Esophagus squamous epithelium (tissue), 5 donors: Measurements from ENCODE around the gene UNC5CL. TPM values are rescaled to one million over a fixed set of nuclear protein-coding genes. Genes with fewer than 3 reads are reported as not detected.

Source experiments
- DNase-seq: peaks from one replicate; lab custom pipeline; 2025; lab: John Stamatoyannopoulos, UW
- H3K27ac ChIP-seq, 4 donors: fragments of 200-600 bp; sonication (generic); one replicate each; pipeline ENCODE4 v1.5.1; 2016 to 2019; ENCODE audit warnings: mild to moderate bottlenecking in 1 of 4
- H3K27me3 ChIP-seq, 4 donors: fragments of 200-600 bp; sonication (generic); 1 replicate in 3 of 4; 2 replicates in 1 of 4; pipeline versions ENCODE4 v1.5.1 to v1.6.0; 2017 to 2021; ENCODE audit warnings: antibody characterized with exemption in 1 of 4
- H3K36me3 ChIP-seq, 3 donors: fragments of 200-600 bp; sonication (generic); one replicate each; pipeline ENCODE4 v1.5.1; 2016 to 2019
- H3K4me1 ChIP-seq, 3 donors: fragments of 200-600 bp; sonication (generic); one replicate each; pipeline ENCODE4 v1.5.1; 2017 to 2019
- H3K4me3 ChIP-seq, 4 donors: fragments of 200-600 bp; sonication (generic); 1 replicate in 3 of 4; 2 replicates in 1 of 4; pipeline ENCODE4 v1.5.1; 2016 to 2019; ENCODE audit warnings: mild to moderate bottlenecking in 2 of 4, moderate library complexity in 1 of 4
- H3K9me3 ChIP-seq, 3 donors: fragments of 200-600 bp; sonication (generic); one replicate each; pipeline ENCODE4 v1.5.1; 2016 to 2019
- POLR2A ChIP-seq, 4 donors: fragments of 450-650 bp; IDR thresholded peaks; one replicate each; pipeline ENCODE4 v1.6.1; 2017; ENCODE audit warnings: antibody characterized with exemption in 4 of 4, mild to moderate bottlenecking in 4 of 4, moderate library complexity in 3 of 4
- WGBS, 2 donors: methylation state at CpG; one replicate each; pipeline ENCODE4 v1.1.5; 2018; 5-methylcytosine and 5-hydroxymethylcytosine counted together
- intact Hi-C: fragments of 100-400 bp; cut with DNase I; formaldehyde crosslinking; loops from one replicate; pipeline ENCODE4 v1.15.0; 2022
- total RNA-seq, 4 donors: library from RNA; depleted of rRNA; stranded (reverse); fragments of >200 nt; gene quantifications; one replicate each; pipeline ENCODE4 v1.1.0, GENCODE V29; 2016
- TF ChIP-seq, protein P1 (sequence below), 6 experiments: fragments of 450-650 bp in 4 of 6; fragments of 200-600 bp in 2 of 6; sonication (generic) in 2 of 6; IDR thresholded peaks; one replicate each; pipeline ENCODE4 v1.5.1; 2016 to 2019; ENCODE audit warnings: antibody characterized with exemption in 6 of 6, mild to moderate bottlenecking in 4 of 6, moderate library complexity in 4 of 6
- donor health status: DM: yes; HTN: yes; CAD: no.

Gene UNC5CL
- total RNA-seq, 4 donors from 2014 or later, result 0.42 to 1.2 (median 0.81) TPM

DNA sequence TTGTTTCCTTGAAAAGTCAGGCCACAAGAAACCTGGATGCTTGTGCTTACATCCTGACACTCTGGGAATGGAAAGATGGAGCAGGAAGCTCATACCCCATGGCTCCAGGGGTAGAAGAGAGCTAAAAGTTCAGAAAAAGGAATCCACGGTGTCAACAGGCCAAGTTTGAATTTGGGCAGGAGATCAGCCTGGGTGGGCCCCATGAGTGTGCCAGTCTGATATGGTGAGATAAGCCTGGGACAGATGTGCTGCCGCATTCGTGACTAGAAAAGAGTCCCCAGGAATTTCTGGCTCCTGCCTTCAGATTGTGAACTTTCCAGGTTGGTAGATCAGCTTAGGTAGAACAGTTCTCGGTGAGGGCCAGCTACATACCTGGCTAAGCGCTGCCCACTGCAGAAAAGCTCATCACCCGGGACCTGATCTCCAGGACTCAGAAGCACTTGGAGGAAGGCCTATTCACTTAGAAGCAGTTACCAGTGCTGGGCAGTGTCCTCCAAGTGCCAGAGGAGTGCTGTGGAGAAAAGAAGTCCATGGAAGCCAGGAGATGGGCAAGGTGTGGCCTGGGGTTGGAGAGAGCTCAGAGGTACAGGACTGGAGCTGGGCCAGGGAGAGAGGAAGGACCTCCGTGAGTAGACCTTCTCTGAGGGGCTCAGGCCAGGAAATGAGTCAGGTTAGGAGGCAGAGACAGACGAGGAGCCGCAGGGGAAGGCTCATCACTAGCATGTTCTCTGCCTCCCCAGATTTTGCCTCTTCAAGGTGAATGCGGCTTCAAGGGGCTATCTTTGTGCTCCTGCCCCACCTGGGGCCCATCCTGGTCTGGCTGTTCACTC lies 3.4 kb upstream of the UNC5CL start, which contains the start of gene TSPO2:
TSS of gene TSPO2 (plus strand) at position 242 of the 830 bp plus-strand sequence. CDS start at position 761, 519 bp downstream.
- Histone ChIP-seq H3K27ac (no peak within 1 kb of the TSS), H3K36me3 (no peaks in the 10 kb centered on the region), H3K4me1 (peaks cover 0 to 24% (median 5%) of the 10 kb centered on the region in 3 donors), H3K4me3 (no peak within 1 kb of the TSS), H3K27me3 (no peaks in the 10 kb centered on the region), H3K9me3 (no peaks in the 10 kb centered on the region)
- DNase-seq, result no peak
- 82 to 85% methylated on average over 7 of the region's 10 CpGs for WGBS, 2 donors
- intact Hi-C loops, result no loop called here
- no peak for TF ChIP-seq POLR2A (IDR thresholded peaks at IDR 0.05)
- TF ChIP-seq, protein P1, sequence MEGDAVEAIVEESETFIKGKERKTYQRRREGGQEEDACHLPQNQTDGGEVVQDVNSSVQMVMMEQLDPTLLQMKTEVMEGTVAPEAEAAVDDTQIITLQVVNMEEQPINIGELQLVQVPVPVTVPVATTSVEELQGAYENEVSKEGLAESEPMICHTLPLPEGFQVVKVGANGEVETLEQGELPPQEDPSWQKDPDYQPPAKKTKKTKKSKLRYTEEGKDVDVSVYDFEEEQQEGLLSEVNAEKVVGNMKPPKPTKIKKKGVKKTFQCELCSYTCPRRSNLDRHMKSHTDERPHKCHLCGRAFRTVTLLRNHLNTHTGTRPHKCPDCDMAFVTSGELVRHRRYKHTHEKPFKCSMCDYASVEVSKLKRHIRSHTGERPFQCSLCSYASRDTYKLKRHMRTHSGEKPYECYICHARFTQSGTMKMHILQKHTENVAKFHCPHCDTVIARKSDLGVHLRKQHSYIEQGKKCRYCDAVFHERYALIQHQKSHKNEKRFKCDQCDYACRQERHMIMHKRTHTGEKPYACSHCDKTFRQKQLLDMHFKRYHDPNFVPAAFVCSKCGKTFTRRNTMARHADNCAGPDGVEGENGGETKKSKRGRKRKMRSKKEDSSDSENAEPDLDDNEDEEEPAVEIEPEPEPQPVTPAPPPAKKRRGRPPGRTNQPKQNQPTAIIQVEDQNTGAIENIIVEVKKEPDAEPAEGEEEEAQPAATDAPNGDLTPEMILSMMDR (IDR thresholded peaks at IDR 0.05), result no peak

DNA sequence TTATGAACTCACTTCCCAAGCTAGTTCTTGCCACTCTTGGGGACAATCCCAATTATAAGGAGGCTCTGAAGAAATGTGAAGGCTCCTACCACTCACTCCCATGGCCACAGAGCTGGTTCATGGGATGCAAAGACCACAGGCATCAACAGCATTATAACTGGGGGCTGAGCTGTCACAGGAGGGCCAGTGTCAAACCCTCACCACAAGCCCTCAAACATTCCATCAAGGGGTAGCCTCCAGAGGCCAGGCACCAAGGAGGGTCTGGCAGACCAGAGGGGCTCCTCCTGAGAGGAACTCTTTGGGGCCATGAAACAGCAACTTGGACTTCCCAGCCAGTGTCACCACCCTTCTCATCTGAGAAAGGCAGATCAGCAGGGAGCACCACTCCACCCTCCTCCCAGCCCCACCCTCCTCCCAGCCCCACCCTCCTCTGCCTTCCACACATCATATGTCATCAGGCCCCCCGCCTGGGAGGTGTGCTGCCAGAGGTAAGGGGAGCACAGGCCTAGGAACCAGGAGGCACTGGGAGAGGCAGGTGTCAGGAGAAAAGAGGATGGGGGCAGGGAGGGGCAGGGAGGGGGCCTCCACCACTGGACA lies 2.0 kb upstream of the UNC5CL start:
- no peaks in the 10 kb centered on the region for H3K27me3 ChIP-seq
- H3K36me3 ChIP-seq, result no peaks in the 10 kb centered on the region
- TF ChIP-seq, protein P1 (IDR thresholded peaks at IDR 0.05), result no peak
- TF ChIP-seq POLR2A (IDR thresholded peaks at IDR 0.05), result no peak
- 83% methylated on average over 1 of the region's 1 CpG; no CpG with 5 or more reads in 1 of the 2 donors for WGBS, 2 donors
- H3K4me3 ChIP-seq, result no peak overlapping the region
- no peak for DNase-seq
- H3K27ac ChIP-seq, result no peak overlapping the region
- H3K4me1 ChIP-seq, result peaks cover 4 to 38% (median 5%) of the 10 kb centered on the region in 3 donors
- H3K9me3 ChIP-seq, result no peaks in the 10 kb centered on the region
- intact Hi-C loops, result no loop called here

DNA sequence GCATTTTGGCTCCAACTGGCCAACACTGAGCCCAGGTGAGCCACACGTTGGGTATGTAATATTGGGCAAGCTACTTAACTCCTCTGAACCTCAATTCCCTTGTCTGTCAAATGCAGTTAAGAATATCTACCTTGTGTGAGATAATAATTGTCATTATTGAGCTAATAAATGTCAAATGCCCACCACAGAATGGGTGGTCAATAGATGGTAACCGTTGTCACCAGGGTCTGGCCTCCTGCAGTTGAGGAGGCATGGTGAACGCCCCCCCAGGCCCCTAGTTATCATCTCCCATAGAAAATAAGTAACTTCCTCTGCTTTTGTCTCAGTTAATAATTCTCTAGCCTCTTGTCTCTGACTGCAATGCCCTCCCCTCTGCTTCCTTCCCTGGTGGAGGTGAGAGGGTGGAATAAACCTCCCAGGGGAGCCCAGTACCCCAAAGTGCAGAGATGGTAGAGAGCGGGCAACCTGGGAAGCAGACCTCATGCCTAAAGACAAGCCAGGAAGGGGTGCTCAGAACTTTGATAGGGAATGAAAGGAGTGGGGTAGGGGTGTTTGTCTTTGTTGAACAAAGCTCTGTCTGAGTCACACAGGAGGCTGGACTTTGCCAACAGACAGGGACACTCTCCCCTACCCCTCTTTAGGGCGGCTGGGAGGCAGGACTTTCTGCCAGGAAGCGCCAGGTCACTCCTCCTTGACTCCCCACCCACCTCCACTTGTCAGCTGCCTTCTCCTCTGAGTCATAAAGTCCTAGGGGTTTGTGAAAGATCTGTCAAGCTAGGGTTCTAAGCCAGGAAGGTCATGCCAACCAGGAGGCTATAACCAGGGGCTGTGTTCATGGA lies 1.3 kb upstream of the UNC5CL start:
- H3K27ac ChIP-seq, result no peak overlapping the region
- TF ChIP-seq, protein P1 (IDR thresholded peaks at IDR 0.05), result no peak
- TF ChIP-seq POLR2A (IDR thresholded peaks at IDR 0.05), result no peak

DNA sequence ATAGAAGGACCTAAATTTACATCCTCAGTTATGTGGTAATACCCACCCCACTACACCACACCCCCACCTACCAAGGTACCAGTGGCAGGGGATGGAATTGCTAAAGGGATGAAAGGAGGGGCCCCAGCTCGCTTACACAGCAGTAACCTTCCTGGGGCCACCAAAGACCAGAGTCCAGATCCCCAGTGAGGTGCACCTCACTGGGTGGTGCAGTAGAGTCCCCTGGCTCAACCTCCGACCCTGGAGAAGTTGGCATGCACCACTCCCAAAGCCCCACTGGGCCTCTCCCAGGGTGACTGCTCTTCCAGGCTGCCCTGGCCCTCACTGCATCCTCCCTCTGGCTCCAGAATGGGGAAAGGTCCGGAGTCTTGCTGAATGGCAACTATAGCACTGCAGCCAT lies 816 bp downstream of the UNC5CL start:
- DNase-seq, result no peak
- WGBS, 2 donors, result 77 to 90% methylated on average over 2 to 3 of the region's 3 CpGs
- Histone ChIP-seq H3K27ac (no peak overlapping the region), H3K36me3 (no peaks in the 10 kb centered on the region), H3K27me3 (no peaks in the 10 kb centered on the region), H3K9me3 (no peaks in the 10 kb centered on the region), H3K4me3 (no peak overlapping the region), H3K4me1 (peaks cover 4 to 44% (median 5%) of the 10 kb centered on the region in 3 donors)
- intact Hi-C loops, result no loop called here
- TF ChIP-seq POLR2A (IDR thresholded peaks at IDR 0.05), result no peak
- TF ChIP-seq, protein P1 (IDR thresholded peaks at IDR 0.05), result no peak

More for the DNA sequence above, 1.3 kb upstream of the UNC5CL start:
- WGBS, 2 donors, result 47 to 67% methylated on average over 4 to 6 of the region's 6 CpGs
- Histone ChIP-seq H3K4me1 (peaks cover 4 to 44% (median 5%) of the 10 kb centered on the region in 3 donors), H3K27me3 (no peaks in the 10 kb centered on the region), H3K4me3 (no peak overlapping the region), H3K36me3 (no peaks in the 10 kb centered on the region), H3K9me3 (no peaks in the 10 kb centered on the region)
- intact Hi-C loops, result no loop called here
- DNase-seq, result no peak
